Lung microvascular endothelial cell (primary cell): ENCODE measurements around the gene SBNO2. TPM values are rescaled to one million over a fixed set of nuclear protein-coding genes. Genes with fewer than 3 reads are reported as not detected.
A peak's percentile ranks its signal among the peaks of the same experiment; 100 is the strongest.
"Not testable (repeated sequence)": the region's sequence is repeated elsewhere in the genome, so short reads cannot be mapped to it uniquely, and the experiment has no call there.

ENCODE experiments used
- DNase-seq, 2 donors: peaks; one replicate each; pipeline versions ENCODE4 v3.0.0 to v3.0.0-alpha.2; 2010; ENCODE audit warnings: low read depth in 2 of 2
- total RNA-seq: library from RNA; depleted of rRNA; stranded (reverse); fragments of >200 nt; gene quantifications from 2 replicates; pipeline ENCODE4 v1.2.1, GENCODE V29; 2014

SBNO2 gene
- total RNA-seq, 1 donor from 2014 or later: 28.2 TPM

DNA sequence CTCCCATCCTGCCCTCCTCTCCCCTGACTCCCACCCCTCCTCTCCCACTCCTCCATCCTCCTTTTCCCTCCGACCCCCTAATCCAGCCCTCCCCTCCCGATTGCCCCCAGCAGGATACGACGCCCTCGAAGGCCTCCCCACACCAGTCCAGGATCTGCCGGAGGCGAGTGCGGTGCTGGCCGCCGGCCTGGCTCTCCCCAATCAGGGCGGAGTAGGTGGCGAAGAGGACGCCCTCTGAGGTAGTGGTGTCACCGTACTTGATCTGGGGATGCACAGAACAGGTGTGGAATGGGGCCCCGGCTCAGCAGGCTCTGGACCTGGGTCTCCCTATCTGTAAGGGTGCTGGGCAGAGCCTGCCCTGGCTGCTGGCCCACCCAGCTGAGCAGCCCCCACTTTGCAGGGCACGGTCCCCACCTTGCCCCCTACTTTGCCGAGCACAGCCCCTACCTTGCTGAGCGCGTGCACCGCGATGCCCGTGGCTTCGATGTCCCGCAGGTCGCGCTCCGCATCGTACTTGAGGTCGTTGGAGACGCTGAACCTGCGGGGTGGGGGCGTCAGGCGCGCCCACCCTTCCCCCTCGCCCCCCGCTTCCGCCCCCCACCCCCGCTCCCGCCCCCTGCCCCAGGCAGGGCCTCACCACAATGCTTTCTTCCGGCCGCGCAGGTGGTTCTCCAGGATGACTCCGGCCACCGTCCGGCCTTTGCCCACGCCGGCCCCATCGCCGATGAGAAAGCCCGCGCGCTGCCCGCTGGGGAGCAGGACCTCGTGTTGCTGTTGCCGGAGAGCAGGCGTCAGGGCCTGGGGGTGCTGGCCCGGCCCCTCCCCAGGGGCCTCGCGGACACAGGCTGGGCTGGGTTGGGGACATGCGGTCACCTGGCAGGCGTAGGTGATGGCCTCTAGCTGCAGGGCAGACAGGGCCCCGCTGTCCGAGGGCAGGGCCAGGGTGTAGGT is 51.8 kb downstream of the SBNO2 start:
- no peak for DNase-seq

DNA sequence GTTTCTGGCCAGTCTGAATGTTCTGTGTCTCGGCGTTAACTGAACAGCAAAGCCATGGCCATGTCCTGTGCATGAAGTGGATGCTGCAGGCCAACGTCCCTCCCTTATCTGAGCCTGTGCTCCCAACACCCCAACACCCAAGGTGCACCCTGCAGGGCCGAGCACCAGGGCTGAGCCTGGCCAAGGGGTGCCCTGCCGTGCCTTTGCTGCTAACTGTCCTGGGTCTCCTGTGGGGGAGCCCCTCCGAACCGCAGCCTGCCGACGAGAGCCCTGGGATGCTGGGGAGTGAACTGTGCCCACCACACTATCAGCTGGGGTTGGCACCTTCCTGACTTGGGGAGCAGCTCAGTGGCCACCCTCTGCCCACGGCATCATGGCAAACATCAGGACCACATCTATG is 52.7 kb downstream of the SBNO2 start:
- DNase-seq: no peak

DNA sequence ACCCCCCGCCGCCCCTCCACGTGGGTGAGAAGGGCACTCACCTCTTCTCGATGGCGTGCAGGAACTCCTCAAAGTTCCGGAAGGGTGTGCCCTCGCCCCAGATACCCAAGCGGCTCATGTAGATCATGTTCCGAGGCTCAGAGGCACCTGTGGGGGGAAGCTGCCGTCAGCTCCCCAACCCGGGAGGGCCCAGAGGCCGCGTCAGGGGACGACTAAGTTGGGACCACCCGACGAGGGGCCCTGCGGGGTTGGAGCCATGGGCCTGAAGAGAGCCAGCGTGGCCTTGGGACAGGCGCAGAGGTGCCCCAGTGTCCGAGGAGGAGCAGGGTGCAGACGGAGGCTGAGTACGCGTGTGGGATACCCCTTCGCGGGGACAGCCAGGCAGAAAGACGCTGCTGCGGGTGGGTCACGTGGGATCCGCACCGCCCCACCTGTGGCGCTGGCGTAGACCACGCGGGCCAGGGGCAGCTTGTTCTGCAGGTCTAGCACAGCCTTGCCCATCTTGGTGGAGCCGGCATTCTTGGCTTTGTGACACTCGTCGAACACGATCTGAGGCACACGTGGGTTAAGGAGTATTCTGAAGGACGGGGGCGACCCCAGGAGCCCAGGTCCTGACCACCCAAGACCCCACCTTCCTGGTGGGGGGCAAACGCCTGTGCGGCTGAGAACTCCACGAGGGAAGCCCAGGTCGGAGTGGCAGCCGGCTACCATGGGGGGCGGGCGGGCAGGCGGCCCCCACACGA is 54.4 kb downstream of the SBNO2 start:
- no peak for DNase-seq

DNA sequence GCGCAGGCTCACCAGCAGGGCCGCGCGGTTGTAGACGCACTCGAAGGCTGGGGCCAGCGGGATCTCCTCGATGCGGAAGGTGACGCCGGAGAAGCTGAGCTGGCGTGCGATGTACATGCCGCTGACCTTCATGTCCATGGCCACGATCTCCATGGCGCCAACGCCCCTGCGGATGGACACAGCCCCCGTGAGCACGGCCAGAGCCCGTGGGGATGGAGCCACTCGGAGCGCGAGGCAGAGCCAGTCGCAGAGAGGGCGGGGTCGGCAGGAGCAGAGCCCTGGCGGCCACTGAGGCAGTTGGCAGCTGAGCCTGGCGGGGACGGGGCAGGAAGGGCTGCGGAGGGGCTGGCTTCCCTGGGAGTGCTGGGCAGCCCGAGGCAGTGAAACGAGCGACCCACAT is 55.1 kb downstream of the SBNO2 start:
- no peak for DNase-seq

DNA sequence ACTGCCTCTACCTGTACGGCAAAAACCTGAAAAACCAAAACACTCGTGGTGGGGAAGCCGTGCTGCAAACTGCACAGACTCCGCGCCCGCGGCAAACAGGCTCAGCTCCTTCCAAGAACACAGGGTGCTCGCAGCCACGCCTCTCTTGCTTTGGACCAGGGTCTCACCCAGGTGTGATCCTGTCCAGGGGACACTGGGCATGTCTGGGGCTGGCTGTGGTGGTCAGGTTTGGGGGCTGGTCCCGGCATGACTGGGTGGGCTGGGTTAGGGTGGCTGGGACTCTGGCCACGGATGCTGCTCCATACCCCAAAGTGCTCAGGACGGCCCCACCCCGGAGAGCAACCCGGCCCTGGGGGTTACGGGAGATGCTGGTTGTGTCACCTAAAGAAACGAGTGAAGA is 56.4 kb downstream of the SBNO2 start:
- no peak for DNase-seq

DNA sequence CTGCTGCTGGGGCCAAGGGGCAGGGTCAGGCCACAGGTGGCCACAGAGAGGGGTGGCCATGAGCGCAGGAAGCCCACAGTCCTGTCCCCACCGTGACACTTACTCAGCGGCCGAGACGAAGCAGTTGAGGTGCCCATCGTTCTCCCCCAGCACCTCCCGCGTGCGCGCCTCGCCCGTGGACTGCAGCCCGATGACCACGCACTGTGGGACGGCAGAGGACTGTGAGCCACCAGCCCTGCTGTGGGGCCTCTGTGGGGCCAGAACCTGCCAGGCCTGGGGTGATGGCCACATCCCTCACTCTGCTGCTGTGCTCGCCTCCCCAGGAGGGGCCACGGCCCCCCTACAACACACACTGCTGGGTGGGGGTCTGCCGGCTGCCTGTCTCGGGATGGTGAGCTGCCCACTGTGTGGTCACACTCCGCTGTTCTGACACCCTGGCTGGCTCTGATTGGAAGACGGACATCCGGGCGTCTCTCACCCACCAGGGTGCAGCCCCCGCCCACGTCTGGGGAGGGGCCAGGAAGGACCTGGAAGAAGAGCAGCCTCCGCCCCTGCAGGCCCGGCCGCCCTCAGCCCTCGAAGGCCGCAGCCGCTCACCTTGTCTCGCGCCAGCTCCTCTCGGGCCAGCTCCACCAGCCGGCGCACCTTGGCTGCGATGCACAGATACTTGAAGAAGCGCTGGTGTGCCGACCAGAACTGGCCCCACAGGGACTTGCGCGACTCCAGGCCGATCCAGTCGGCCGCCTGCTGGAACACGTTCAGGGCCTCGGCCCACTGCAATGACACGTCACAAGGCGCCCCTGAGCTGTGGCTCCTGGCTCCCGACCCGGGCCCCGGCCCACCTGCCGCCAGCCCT is 57.1 kb downstream of the SBNO2 start:
- no peak for DNase-seq

DNA sequence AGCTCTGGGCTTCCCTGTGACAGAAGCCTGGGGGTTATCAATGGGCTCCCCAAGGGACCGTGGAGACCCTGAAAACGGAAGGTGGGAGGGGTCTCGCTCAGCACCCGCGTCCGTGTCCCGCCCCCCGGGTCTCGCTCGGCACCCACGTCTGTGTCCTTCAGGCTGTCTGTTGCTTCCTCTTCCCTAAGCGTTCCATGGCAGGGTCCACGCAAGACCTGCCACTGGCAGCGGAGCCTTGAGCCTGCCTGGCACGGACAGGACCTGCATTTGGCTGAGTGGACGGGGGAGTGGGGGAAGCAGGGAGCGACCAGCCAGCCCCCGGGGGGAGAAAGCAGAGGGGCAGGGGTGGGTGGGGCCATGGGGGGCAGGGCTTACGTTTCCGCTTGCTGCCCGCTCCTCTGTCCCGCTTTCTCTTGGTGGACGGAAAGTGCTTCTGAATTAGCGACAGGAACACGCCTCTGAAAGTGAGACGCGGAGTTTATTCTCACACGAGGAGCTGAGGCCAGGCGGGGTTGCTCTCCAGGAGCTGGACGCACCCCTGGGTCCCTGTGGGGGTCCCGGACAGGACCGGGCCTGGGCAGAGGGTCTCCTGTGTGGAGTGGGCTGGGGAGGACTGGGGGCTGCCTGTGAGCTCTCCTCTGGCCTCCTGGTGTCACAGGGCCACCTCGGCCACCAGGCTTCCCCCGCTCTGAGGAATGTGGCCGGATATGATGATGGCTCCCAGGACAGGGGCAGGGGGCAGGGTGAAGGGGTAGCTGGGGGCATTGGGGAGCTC is 58.2 kb downstream of the SBNO2 start:
- no peak for DNase-seq

DNA sequence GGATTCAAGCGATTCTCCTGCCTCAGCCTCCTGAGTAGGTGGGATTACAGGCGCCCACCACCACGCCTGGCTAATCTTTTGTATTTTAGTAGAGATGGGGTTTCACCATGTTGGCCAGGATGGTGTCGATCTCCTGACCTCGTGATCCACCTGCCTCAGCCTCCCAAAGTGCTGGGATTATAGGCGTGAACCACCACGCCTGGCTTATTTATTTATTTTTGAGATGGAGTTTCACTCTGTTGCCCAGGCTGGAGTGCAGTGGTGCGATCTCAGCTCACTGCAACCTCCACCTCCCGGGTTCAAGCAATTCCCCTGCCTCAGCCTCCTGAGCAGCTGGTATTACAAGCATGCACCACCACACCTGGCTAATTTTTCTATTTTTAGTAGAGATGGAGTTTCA is 59.3 kb downstream of the SBNO2 start:
- DNase-seq: not testable (repeated sequence)

DNA sequence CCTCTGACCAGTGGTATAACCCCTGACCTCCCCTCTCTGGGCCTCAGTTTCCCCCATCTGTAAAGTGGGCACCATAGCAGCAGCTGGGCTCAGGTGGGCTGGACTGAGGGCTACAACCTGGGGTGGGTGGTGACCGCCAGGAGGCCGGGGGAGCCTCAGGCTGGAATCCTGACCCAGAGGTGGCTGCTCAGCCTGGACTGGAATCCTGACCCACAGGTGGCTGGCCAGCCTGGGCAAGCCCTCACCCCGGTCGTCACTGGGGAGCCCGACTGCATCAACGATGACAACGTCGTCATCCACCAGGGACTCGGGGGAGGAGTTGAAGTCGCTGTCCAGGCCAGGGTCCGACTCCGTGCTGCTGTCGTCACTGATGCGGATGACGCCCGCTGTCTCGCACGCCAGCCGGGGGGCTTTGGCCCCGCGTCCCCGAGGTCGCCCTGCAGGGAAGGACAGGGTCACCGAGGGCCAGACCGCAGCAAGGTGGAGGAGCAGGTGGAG is 60.0 kb downstream of the SBNO2 start:
- no peak for DNase-seq

DNA sequence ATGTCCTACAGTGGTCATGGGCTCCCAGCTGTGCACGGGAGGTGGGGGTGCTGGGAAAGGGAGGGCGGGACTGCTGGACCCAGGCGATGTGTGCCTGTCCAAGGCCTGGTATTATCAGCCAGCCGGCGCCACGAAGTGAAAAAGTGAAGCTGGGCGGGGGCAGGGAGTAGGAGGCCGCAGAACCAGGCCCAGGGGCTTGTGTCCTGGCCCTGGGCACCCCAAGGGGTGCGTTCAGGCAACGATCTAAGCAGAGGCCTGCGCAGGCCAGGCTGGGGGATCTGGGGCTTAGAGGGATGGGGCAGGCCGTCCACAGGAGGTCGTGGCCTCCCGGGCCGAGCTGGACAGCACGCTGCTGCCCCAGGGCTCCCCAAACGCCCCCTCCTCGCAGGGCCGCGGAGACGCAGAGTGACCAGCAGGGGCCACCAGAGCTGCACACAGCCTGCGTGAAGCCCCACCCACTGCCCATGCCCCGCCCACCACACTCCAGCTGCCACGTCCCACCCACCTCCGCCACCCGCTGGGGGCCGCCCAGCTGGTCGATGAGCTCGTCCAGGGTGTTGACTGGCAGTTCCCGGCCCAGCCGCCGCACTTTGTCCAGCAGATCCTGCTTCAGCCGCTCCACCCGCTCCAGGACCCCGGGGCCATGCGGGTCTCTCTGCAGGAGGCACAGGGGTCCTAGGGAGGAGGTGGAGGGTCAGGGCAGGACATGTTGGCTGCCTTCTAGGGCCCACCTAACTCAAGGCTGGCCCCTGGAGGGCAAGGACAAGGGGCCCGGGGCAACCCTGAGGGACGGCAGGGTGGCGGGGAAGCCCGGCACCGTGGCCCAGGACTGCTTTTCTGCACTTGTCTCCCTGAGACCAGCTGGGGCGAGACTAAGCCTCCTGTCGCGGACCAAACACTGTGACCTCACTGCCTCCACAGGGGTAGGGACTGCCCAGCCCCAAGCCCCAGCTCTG is 60.8 kb downstream of the SBNO2 start:
- peak; percentile 96 to 98 for DNase-seq

DNA sequence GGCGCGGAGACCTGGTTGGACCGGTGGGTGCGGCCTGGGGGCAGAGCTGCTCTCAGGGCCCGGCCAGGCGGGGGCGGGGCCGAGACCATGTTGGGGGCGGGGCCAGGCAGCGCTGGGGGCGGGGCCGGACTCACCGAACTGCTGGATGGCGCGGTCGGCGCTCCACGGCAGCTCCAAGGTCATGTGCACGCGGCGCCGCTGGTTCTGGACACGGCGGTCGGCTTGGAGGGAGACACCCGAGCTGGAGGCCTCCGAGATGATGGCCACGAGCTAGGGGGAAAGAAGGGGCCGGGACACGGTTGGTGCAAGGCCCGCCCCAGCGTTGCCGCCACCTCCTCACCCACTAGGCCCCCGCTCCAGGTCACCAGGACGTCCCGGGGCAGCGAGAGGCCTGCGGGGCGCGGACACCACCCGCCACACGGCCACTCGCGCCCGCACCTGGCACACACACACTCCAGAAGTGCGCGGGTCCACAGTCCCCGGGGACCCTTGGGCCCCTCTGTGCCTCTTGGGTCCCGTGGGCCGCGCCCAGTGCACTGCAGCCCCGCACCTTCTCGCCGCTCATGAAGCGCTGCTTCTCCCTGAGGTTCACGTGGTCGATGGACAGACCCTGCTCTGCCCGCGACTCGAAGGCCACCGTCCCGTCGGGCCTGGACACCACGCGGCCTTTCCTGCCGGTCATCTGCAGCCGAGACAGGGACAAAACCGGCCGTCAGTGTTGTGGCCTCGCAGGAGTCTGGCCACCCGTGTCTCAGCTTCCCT is 61.6 kb downstream of the SBNO2 start:
- DNase-seq: no peak

DNA sequence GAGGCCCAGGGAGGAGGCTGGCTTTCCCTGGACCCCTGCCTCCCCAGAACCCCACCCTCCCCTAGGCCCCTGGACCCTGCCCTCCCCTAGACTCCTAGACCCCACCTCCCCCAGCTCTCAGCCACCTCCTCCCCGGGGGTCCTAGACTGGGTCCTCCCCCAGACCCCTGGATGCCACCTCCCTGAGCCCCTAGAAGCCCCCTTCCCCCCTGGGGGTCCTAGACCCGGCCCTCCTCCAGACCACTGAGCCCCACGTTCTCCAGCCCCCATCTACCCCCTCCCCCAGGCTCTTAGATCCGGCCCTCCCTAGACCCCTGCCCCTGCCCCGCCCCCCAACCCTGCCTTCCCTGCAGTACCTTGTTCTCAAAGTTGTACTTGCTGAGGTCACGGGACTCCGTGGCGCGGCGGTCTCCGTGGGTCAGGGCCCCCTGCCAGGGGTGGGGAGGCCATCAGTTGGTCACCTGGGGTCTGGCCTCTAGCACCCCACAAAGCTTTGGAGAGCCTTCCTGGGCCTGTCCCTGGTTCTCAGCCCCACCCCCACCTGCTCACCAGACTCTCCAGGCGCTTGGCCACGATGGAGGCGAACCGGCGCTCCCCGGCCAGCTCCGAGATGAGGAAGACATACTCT is 62.3 kb downstream of the SBNO2 start:
- no peak for DNase-seq

DNA sequence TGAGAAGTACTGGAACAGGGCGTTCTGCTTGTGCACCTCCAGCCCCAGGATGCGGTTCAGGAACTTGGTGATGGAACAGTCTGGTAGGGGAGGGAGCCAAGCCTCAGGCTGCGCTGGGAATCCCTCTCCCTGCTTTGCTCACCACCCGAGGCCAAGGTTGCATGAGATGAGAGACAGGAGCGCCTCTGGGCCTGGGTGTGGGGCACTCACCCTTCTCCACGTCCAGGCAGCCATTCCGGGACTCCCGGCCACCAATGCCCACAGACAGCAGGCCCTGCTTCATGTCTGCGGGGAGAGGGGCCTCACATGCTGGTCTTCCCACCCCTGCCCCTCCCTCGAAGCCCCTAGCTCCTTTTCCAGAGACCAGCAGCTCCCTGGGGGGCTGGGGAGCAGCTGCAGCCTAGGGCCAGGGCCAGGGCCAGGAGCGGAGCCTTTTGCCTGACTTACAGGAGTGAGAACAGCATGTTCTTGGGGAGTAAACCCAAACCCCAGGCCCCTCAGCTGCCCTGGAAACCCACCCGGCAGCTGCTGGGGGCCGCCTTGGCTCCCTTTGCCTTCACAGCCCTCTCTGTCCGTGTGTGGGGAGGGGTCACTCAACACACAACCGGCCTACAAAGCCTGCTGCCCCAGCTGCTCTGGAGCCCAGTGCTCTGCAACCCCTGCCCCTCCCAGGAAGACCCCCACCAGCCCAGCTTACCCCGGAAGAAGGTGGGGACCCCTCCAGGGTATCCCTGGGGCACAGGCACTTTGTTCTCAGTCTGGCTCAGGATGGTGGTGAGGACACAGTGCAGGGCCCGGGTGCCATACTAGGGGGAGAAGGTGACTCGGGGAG is 63.0 kb downstream of the SBNO2 start:
- DNase-seq: no peak

DNA sequence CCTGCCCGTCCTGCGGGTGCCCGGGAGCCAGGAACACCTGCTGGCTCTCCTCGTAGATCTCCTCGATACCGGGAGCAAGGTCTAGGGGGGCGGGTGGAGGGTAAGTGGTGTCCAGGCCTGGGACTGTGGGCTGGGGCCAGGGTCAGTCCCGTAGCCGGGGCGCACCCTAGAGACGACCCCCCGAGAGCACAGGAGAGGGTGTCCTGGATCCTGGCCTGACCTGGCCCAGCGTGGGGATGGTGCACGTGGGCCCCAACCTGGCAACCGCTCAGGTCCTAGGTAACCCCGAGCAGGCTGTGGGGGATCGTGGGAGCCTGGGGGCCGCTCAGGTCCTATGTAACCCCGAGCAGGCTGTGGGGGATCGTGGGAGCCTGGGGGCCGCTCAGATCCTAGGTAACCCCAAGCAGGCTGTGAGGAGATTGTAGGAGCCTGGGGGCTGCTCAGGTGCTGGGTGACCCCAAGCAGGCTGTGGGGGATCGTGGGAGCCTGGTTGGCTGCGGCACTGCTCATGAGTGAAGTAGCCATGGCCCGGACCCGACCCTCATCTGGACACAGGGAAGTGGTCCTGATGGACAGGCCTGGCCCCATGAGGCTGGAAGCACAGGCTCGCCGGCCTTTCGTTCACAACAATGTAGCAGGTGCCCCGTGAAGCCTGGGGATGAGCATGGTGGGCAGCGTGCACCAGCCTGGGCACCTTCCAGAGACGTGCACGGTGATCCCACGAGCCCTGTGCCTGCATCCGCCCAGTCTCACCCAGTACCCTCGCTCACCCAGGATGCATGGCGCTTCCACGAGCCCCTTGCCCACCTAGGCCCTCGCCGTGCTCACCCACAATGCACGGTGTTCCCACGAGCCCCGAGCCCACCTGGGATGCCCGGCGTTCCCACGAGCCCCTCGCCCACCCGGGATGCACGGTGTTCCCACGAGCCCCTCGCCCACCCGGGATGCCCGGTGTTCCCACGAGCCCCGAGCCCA is 64.1 kb downstream of the SBNO2 start:
- DNase-seq: no peak

DNA sequence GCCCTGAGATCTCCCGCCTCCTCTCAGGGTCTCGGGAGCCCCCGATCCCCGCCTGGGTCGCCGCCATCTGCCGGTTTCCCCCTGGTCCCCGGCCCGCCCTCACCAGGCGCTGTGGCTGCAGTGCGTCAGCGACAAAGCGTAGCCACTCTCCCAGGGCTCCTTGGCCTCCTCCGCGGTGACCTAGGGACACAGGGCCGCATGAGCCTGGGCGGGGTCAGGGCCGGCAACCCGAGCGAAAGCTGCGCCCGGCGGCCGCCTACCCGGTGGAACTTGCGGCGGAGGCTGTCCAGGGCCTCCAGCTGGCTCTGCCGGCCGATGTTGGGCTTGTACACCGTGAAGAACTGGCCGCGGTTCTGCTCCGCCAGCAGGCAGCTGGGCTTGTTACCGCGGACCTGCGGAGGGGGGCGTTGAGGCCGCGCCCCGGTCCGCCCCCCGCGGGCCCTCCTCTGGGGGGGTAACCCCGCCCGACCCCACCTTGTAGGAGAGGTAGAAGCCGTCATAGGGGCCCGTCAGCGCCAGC is 65.0 kb downstream of the SBNO2 start:
- no peak for DNase-seq
